NCI-H82 treated with DMSO at 0.1 percent for 48 hours (cell line): ENCODE data around the gene TEAD1.
A peak's percentile ranks its signal among the peaks of the same experiment; 100 is the strongest.

Source experiments
- DNase-seq: peaks from one replicate; lab custom pipeline; 2025; ENCODE audit not compliant: unreplicated experiment; lab: John Stamatoyannopoulos, UW

The TEAD1 gene

DNA sequence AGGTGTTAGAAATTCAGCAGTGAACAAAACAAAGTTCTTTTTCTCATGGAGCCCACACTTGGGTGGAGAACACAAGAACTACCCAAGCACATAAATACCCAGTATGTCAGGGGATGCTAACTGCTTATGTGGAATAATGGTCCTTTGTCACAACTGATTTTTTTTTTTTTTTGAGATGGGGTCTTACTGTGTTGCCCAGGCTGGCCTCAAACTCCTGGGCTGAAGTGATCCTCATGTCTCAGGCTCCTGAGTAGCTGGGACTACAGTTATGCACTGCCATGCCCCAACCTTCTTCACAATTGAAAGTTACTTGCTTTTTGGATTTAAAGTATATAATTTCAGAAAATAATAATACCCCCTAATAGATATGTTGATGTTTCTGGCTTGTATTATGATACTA, 212.3 kb downstream of the TEAD1 start:
- no peak for DNase-seq

DNA sequence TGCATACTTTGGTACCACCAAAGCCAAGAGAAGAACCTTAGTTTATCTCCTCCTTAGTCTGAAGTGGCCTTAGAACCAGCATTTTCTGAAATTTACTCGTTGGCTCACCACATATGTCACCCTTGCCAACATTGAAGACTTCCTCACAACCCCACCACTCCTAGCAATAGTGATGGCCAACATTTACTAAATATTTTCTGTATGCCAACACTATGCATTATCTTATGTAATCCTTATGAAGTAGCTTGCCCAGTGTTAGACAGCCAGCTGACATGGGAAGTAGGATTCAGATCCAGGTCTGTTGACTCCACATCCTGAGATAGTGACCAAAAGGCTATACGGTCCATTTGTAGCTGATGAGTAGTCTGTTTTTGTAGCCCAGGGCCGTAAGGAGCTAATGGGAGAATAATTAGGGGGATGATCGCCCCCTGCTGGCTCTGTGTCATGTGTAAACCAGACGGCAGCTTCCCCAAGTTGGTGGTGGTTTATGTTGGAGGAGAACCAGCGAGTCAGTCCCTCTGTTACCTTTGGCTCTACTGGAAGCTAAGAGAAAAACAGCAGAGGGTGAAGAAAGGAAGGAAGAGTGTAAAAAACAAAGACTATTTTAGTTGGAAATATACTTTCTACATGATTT, 214.4 kb downstream of the TEAD1 start:
- peak; percentile 44 for DNase-seq

DNA sequence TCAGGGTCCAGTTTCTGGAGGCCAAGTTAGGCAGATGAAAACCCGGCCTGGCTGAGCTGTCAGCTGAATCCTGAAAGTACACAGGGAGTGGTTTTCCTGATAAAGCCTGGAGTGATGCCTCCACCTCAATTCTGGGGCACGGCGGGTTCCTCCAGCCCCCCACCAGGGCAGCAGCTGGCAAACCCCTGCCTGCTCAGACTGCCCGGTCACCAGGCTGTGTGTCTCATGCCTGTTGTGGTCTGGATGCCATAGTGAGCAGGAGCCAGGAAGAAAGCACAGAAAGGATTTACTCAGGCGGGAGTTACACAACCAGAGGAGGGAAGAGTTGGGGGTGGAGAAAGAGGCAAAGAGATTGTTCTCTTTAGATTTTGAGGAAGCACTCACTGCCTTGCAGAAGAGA, 215.0 kb downstream of the TEAD1 start:
- no peak for DNase-seq

DNA sequence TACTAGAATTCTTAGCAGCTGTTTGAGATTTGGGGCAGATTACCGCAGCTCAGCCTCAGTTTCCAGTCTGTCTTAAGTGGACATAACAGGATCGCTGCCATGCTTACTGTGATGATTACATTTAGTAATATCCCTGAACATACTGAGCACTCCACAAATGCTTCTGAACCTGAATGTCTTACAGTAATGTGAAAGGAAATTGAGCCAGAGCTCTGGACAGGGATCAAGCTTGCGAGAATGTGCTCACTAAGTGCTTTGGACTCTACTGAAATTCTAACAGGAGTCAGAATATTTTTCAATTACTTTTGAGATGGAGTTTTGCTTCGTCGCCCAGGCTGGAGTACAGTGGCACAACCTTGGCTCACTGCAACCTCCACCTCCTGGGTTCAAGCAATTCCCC, 216.3 kb downstream of the TEAD1 start:
- no peak for DNase-seq

DNA sequence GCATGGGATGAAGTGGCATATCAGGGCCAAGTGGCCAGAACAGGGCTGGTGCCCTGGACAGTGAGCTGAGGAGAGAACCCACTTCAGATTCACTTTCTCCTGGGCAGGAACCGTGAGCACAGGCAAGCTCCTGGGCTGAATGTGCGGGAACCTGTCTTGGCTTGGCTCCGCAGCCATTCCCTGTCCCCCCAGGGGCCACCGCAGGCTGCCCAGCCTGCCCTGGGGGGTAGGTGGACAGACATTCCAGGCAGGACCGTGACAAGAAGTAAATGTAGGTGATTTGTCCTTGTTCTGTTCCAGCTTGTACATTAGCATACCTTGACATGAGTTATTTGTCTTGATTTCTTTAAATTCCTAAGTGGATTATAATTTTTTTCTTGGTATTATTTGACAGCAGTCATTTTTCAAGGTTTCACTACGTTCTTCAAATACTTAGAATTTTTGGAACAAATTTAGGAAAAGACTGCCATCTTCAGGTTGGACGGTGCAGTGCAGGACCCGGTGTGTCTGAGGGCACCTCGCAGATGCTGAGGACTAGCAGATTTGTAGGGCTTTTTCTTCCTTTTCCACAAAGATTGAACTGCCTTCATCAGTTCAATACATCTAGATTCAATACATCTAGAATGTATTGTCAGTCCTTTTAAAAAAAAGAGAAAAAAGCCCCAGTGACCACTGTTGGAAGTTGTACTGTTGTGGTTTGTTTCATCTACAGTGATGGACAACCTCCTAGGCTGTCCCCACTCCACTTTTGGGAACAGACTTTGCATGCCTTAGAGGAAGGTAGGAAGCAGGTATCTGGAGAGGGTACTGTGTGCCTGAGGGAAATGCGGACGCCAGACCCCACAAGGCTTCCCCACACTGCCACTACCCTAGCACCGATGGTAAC, 219.8 kb downstream of the TEAD1 start:
- DNase-seq, result peak; percentile 32

DNA sequence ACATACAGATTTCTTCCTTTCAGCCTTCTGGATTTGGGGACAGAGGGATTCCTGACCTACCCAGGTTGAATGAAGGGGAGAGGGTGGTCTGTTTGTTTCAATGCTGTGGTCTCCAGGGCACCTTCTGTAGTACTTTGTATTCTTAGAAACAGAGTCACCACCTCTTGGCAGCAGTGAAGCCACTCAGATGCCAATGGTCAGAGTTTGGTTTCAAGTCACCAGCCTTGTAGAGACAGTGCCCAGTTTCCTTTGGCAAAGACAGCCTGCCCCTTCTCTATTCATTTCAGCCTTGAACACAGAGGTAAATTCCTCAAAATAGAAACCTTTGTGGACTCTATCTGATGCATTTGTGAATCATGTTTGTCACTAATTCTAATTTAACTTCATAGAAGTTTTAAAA, 223.2 kb downstream of the TEAD1 start:
- no peak for DNase-seq

DNA sequence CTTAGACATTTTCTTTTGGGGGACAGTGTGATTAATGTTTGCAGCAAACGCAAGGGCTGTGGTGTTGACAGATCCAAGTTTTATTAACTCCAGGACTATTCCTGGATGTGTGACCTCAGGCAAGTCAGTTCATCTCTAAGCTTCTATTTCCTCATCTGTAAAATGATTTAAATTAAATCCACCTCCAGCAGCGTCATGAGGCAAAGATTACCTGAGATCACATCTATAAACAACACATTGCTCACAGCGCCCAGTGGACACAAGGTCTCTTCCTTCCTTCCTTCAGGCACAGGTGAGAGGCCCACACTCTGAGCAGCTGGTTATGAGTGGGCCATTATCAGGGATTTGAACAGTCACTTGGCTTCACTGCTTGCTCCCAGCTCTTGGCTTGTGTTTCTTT, 223.6 kb downstream of the TEAD1 start:
- DNase-seq, result no peak

DNA sequence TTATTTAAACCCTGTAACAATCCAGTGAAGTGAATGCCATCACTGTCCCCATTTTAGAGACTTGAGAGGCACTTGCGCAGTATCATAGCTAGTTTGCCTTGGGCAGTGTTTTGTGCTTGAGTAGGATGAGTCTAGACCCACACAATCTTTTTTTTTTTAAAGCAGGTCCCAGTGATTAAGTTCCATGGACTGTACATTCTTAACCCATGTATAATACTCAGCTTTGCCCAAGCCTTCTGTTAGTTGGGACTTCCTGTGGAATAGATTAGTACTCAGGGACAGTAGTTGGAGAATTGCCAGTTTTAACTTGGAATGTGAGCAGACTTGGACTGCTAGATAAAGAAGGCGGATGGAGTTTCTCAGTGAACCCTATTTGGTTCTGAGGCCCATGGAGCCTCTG, 226.3 kb downstream of the TEAD1 start:
- no peak for DNase-seq

DNA sequence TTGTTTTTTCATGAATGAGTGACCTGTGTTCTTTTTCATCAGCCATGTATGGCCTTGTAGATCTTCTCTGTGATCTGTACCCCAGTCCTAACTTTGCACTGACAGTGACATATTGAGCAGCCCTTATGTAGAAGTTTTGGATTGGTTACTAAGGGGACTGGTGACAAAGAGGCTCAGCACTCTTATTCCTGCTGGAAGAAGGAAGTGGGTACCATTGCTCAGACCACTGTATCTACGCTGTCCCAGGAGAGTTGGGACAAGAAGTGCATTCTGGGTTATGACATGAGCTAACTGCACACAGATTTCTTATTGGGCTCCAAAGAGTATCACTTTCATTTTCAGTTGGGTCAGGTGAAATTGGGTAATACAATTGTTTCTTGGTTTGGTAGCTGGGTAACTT, 227.1 kb downstream of the TEAD1 start:
- no peak for DNase-seq

DNA sequence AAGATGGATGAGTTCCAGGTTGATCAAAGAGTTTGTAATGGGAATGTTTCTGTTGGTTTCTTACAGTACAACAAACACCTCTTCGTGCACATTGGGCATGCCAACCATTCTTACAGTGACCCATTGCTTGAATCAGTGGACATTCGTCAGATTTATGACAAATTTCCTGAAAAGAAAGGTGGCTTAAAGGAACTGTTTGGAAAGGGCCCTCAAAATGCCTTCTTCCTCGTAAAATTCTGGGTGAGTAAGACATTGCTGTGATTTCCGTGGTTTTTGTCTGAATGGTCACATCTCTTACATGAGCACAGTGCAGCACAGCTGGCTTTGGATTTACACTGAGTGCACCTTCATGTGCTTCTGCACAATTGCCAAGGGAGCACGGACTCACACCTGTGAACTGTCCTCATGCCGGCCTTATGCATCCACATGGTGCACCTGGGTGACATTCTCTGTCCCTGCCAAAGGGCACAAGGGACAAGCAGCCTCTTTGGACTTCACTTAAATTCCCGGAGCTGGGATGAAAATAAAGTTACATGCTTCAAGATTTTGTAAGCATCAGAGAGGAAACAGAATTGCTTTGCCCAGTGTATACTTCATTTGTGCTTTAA, 227.8 kb downstream of the TEAD1 start:
- no peak for DNase-seq

DNA sequence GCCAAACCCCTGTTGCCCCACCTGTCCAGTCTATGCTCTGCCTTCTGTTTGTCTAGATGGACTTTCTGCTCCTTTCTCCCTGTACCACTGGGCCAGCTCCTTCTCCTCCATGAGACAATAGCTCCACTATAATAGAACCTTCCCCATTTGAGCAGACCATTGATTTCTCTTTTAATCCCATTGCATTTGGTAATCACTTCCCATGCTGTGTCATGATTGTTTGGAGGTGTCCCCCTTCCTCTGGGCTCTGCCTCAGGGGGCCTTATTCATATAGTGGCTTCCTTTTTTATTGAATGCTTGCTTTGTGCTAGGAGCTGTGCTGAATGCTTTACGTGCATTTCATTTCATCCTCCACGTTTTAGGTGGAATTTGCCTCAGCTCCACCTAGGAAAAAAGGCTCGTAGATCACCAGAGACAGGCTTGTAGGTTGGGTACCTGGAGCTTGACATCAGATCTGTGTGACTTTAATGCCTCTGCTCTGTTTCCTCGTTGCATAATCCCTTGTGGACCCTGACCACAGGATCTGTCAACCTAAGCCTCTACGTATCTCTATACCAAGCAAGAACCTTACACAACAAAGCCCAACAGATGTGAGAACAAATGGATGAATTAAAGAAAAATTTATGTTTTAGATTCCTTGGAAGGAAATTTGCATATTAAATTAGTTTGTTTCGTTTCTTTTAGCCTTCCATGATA, 228.7 kb downstream of the TEAD1 start:
- no peak for DNase-seq

DNA sequence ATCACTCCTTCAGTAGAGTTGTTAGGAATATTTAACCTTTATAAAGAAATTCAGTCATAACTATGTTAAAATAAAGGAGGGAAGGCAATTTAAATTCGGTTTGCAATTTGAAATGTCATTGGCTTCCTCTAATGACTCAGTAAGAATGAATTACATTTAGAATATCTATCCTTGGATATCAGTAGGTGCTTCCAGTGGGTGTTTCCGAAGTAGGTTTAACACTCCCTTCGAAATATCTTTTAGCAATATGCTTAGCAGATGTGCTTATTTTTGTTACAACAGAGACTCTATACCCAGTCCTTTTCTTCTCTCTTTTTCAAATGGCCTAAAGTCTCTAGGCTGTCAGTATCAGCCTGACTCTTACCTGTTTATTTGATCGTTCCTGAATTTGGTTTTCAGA, 231.2 kb downstream of the TEAD1 start:
- no peak for DNase-seq

DNA sequence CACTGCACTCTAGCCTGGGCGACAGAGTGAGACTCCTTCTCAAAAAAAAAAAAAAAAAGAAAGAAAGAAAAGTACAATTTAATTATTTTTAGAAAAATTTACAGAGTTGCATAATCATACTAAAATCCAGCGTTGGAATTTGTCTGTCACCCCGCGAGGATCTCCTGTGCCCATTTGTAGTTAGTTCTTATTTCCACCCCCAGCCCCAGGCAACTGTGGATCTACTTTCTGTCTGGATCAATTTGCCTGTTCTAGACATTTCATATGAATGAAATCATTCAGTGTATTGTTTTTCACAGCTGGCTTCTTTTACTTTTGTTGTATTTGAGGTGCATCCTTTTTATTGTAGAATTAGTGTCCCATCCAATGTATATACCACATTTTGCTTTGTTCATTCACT, 232.3 kb downstream of the TEAD1 start:
- DNase-seq, result no peak

DNA sequence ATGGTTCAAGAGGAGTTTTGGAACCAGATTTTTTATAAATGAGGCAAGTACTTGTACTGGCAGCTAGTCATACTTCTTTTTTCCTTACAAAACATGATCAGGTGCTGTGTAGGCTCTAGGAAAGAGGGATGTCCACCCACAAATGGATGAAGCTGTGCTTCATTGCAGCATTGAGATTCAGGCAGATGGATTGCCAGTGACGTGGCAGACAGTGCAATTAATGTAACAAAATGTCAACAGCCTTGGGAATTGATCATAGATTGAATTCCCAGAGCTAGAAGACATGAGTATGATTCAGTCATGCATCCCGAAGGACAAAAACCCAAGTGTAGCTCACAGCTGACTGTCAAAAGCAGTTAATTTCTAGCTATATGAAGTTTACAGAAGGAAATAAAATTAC, 235.7 kb downstream of the TEAD1 start:
- no peak for DNase-seq

DNA sequence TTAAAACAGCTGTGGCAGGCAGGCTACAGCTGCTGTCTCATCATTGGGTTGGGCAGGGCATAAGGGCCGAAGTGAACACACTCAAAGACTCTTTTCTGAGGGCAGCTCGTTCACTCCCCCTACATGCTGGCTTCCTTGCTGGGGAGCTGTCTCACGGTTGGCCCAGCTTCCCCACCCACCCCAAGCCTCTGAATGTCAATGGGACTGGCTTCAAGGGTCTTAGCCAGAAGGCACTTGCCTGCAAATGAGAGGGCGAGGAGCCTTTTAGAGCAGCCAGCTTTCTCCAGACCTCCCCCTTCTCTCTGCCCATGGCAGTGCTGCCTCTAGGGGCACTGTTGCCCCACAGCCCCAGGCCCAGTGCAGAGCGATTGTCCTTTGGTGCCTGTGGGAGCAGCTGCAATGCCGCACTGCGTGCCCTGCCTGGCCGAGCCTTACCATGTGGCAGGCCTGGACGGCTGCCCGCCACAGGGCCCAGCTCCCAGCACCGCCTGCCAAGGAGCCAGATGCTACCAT, 240.2 kb downstream of the TEAD1 start:
- DNase-seq, result peak; percentile 1

DNA sequence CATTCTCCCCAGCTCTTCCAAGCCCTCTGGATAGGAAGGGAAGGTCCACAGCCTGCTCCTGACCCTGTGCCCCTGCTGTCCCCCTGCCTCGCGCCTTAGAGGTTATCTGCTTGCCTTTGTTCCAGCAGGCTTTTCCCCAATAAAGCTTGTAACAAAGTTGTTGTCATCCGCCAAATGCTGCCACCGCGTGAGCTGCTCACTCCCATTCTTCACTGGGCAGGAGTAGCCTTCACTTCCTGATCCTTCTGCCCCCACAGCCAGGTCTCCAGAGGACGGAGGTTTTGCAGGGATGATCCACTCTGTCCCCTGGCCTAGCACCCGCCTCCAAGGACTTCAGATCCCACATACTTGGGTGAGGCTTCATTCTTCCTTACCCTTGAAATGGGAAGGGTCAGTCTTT, 240.9 kb downstream of the TEAD1 start:
- DNase-seq, result no peak

DNA sequence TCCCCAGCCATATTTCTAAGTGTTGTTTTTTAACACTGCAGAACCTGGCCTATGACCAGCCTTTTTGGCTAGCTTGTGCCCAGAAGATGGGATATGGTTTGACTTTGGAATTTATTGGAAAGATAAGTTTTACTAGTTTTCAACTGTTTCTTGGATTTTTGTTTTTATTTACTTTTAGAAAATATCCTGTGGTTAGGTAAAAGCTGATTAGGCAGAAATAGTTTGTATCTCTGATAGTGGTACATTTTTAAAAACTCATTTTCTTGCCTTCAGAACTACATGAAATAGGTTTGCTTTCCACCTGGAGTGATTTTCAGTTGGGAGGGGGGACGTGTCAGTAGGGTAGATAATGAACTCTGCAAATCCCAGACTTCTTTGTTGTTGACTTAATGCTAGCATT, 243.6 kb downstream of the TEAD1 start:
- DNase-seq, result no peak

DNA sequence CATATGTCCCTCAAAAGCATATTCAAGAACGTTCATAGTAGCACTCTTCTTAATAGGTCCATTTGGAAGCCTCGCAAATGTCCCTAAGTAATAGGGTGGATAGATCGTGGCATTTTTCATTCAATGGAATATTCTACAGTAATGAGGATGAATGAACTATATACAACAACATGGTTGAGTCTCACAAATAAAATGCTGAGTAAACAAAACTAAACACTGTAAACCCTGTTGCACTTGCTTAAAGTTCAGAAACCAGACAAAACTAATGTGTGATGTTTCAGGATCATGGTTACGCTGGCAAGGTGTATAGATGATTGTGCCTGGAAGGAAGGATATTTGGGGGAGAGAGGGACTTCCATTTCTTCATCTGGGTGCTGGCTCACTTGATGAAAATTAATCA, 244.4 kb downstream of the TEAD1 start:
- no peak for DNase-seq

DNA sequence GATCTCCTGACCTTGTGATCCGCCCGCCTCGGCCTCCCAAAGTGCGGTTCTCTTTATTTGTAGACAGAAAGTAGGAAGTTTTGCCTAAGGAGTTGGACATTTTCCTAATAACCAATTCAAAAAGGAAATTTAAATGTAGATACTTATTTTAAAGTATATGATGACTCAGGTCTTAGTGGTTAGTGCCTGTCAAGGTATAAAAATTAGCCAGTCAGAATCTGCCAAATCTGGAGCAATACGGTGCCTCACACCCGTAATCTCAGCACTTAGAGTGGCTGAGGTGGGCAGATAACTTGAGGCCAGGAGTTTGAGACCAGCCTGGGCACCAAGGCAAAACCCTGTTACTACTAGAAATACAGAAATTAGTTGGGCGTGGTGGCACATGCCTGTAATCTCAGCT, 248.2 kb downstream of the TEAD1 start:
- DNase-seq, result no peak

DNA sequence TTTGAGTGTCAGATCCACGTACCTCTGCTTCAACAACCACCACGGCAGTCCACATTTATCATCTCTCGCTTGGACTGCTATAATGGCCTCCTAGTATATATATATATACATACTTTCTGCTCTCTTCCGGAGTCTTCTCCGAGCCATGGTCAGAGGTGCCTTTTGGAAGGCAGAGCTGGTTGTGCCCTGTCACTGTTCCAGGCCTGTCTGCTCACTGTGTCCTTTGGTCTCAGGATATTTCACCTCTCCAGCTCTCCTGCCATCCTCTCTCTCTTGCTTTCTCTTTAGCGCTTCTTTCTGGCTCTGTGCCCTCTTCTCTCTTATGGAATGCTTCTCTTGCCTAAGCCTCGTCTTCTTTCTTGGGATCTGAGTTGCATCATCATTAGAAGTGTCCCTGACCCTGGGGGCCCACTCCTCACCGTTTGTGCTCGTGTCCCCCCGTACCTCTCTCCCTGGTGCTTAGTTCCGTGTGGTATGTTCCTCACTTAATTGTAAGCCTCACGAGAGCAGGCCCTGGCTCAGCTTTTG, 248.8 kb downstream of the TEAD1 start:
- DNase-seq, result no peak

DNA sequence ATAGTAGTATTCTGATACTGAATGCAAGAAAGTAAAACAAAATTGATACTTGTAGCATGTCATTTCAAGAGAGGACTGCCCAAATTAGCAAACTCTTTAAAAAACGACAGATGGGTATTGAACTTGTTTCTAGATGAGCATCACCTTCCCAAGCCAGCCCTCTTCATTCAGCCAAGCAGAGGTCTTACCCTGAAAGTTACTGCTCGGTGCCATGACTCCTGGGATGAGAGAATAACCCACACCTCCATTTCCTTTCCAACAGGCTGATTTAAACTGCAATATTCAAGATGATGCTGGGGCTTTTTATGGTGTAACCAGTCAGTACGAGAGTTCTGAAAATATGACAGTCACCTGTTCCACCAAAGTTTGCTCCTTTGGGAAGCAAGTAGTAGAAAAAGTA, 250.4 kb downstream of the TEAD1 start:
- DNase-seq, result no peak
